Islet of Langerhans (tissue), 1 donor: ENCODE measurements around the gene RBM19.

Experiments
- FAIRE-seq: peaks from one replicate; lab custom pipeline; 2011; peaks lifted over from hg19 to GRCh38; lab: Jason Lieb, UNC

RBM19 gene

GRCh38 chr12:113987261-113988063 lies 21.3 kb upstream of the RBM19 start:
- no peak for FAIRE-seq

GRCh38 chr12:113984464-113984863 lies 18.3 kb upstream of the RBM19 start:
- no peak for FAIRE-seq

GRCh38 chr12:113983777-113984448 lies 17.8 kb upstream of the RBM19 start:
- FAIRE-seq, result no peak

GRCh38 chr12:113983265-113983664 lies 17.1 kb upstream of the RBM19 start:
- FAIRE-seq, result no peak

- no peak for FAIRE-seq
These were observed 15.8 kb upstream of the RBM19 start for GRCh38 chr12:113981876-113982275.

GRCh38 chr12:113980537-113981337 lies 14.6 kb upstream of the RBM19 start:
- FAIRE-seq, result no peak

GRCh38 chr12:113980054-113980453 lies 13.9 kb upstream of the RBM19 start:
- FAIRE-seq, result no peak

- FAIRE-seq, result no peak
These were observed 12.0 kb upstream of the RBM19 start for GRCh38 chr12:113978080-113978479.

GRCh38 chr12:113974006-113974405 lies 7.9 kb upstream of the RBM19 start:
- FAIRE-seq, result no peak

- FAIRE-seq, result no peak
These were observed 7.2 kb upstream of the RBM19 start for GRCh38 chr12:113973109-113973904.

- FAIRE-seq, result no peak
These were observed 5.3 kb upstream of the RBM19 start for GRCh38 chr12:113971392-113971791.

- FAIRE-seq, result no peak
These were observed 4.1 kb upstream of the RBM19 start for GRCh38 chr12:113970211-113970610.

- no peak for FAIRE-seq
These were observed 1.2 kb upstream of the RBM19 start for GRCh38 chr12:113967368-113967767.

- no peak for FAIRE-seq
These were observed 3.4 kb downstream of the RBM19 start for GRCh38 chr12:113962733-113963132.

GRCh38 chr12:113961921-113962710 lies 4.0 kb downstream of the RBM19 start:
- no peak for FAIRE-seq

- FAIRE-seq, result no peak
These were observed 6.1 kb downstream of the RBM19 start for GRCh38 chr12:113960030-113960429.

- no peak for FAIRE-seq
These were observed 7.0 kb downstream of the RBM19 start for GRCh38 chr12:113959096-113959495.

- no peak for FAIRE-seq
These were observed 8.0 kb downstream of the RBM19 start for GRCh38 chr12:113958108-113958507.

GRCh38 chr12:113957627-113958026 lies 8.5 kb downstream of the RBM19 start:
- no peak for FAIRE-seq

- FAIRE-seq, result no peak
These were observed 10.8 kb downstream of the RBM19 start for GRCh38 chr12:113955109-113955970.
